Common myeloid progenitor, CD34-positive (primary cell): ENCODE data around the gene XYLB.
A peak's percentile ranks its signal among the peaks of the same experiment; 100 is the strongest.
"Not testable (repeated sequence)": the region's sequence is repeated elsewhere in the genome, so short reads cannot be mapped to it uniquely, and the experiment has no call there.

Experiments
- CTCF ChIA-PET: fragments of 350-600 bp; sonication (Branson Sonifier 250); formaldehyde crosslinking; loops from one replicate; lab custom pipeline; 2021; ENCODE audit warnings: antibody characterized with exemption; lab: Charles Lee
- POLR2A ChIA-PET: fragments of 350-600 bp; sonication (Branson Sonifier 250); formaldehyde crosslinking; loops from one replicate; lab custom pipeline; 2021; ENCODE audit warnings: antibody characterized with exemption; lab: Charles Lee
- DNase-seq, 3 donors: peaks; one replicate each; pipeline versions ENCODE4 v3.0.0 to v3.0.0-alpha.2; 2013
- H3K27ac ChIP-seq, 2 experiments: 1 replicate in 1 of 2; 2 replicates in 1 of 2; pipeline ENCODE4 v1.7.0; 2013; ENCODE audit warnings: inconsistent platforms in 2 of 2, low read length in 2 of 2, mild to moderate bottlenecking in 2 of 2, low read depth in 1 of 2, moderate library complexity in 1 of 2; ENCODE audit not compliant: severe bottlenecking in 2 of 2, insufficient read depth in 1 of 2, poor library complexity in 1 of 2
- H3K27me3 ChIP-seq, 5 experiments: replicated peaks in 2 of 5; 1 replicate in 3 of 5; 2 replicates in 2 of 5; pipeline versions ENCODE4 v1.6.1 to v1.7.0; 2013; ENCODE audit warnings: low read length in 4 of 5, mild to moderate bottlenecking in 2 of 5, moderate library complexity in 2 of 5, inconsistent platforms in 1 of 5; ENCODE audit not compliant: insufficient read depth in 5 of 5, control insufficient read depth in 4 of 5
- H3K36me3 ChIP-seq, 4 experiments: 1 replicate in 2 of 4; 2 replicates in 2 of 4; pipeline versions ENCODE4 v1.6.1 to v1.7.0; 2013; ENCODE audit warnings: low read length in 3 of 4, control low read depth in 1 of 4, mild to moderate bottlenecking in 1 of 4; ENCODE audit not compliant: control insufficient read depth in 4 of 4, insufficient read depth in 4 of 4
- H3K4me1 ChIP-seq, 4 experiments: 1 replicate in 3 of 4; 2 replicates in 1 of 4; pipeline versions ENCODE4 v1.6.1 to v1.7.1; 2013; ENCODE audit warnings: low read length in 3 of 4, mild to moderate bottlenecking in 3 of 4, control low read depth in 1 of 4, inconsistent platforms in 1 of 4, moderate library complexity in 1 of 4; ENCODE audit not compliant: control insufficient read depth in 4 of 4, insufficient read depth in 4 of 4; ENCODE audit errors: control extremely low read depth in 1 of 4
- H3K4me3 ChIP-seq, 7 experiments: 1 replicate in 4 of 7; 2 replicates in 3 of 7; pipeline versions ENCODE4 v1.5.1 to v1.7.0; 2013; ENCODE audit warnings: mild to moderate bottlenecking in 7 of 7, low read length in 6 of 7, moderate library complexity in 6 of 7, inconsistent platforms in 2 of 7, low read depth in 2 of 7, control low read depth in 1 of 7; ENCODE audit not compliant: insufficient read depth in 4 of 7, control insufficient read depth in 1 of 7; ENCODE audit errors: extremely low read depth in 1 of 7
- H3K9me3 ChIP-seq, 5 experiments: 1 replicate in 4 of 5; 2 replicates in 1 of 5; pipeline versions ENCODE4 v1.6.1 to v1.7.1; 2013; ENCODE audit warnings: low read length in 4 of 5, mild to moderate bottlenecking in 2 of 5, inconsistent platforms in 1 of 5, low read depth in 1 of 5, moderate library complexity in 1 of 5; ENCODE audit not compliant: control insufficient read depth in 4 of 5, insufficient read depth in 2 of 5; ENCODE audit errors: control extremely low read depth in 1 of 5
- WGBS: methylation state at CpG from one replicate; pipeline ENCODE4 v1.1.5; 2013; ENCODE audit not compliant: insufficient coverage; 5-methylcytosine and 5-hydroxymethylcytosine counted together

XYLB gene

GRCh38 chr3:38438436-38439069 is 92.0 kb downstream of the XYLB start:
- POLR2A ChIA-PET: interaction anchor here (1.0 kb wide), 1 partner anchor 10 kb away, joined by 4 read pairs; no protein-coding TSS in a partner anchor
- not testable (repeated sequence) for H3K36me3 ChIP-seq, H3K27ac ChIP-seq, H3K4me3 ChIP-seq
- H3K4me1 ChIP-seq: peaks cover 0 to 15% (median 9%) of the 10 kb centered on the region in 4 experiments
- H3K9me3 ChIP-seq: peaks cover 0 to 39% (median 13%) of the 10 kb centered on the region in 5 experiments
- 14% methylated on average over 5 of the region's 5 CpGs for WGBS
- CTCF ChIA-PET: interaction anchor here (1.3 to 2.2 kb wide), 3 partner anchors 10 to 40 kb away, joined by 3 to 6 read pairs (median 5); no protein-coding TSS in a partner anchor
- DNase-seq: peak; percentile 91 to 97 (median 96)
- peaks cover 0 to 33% (median 5%) of the 10 kb centered on the region in 5 experiments for H3K27me3 ChIP-seq

- POLR2A ChIA-PET, H3K9me3 ChIP-seq, H3K4me3 ChIP-seq, CTCF ChIA-PET, H3K36me3 ChIP-seq, H3K4me1 ChIP-seq, DNase-seq, H3K27ac ChIP-seq: not testable (repeated sequence)
- WGBS: 75% methylated on average over 4 of the region's 4 CpGs
- peaks cover 0 to 24% (median 5%) of the 10 kb centered on the region in 5 experiments for H3K27me3 ChIP-seq
These were observed 96.6 kb downstream of the XYLB start for GRCh38 chr3:38443205-38443604.

- H3K36me3 ChIP-seq: no peaks in the 10 kb centered on the region
These were observed 99.6 kb downstream of the XYLB start for GRCh38 chr3:38446085-38446686.

GRCh38 chr3:38446812-38447211 is 100.2 kb downstream of the XYLB start:
- CTCF ChIA-PET: no interaction called here
- Histone ChIP-seq H3K27ac (no peak overlapping the region), H3K9me3 (peaks cover 0 to 9% (median 4%) of the 10 kb centered on the region in 5 experiments), H3K36me3 (no peaks in the 10 kb centered on the region), H3K4me3 (no peak overlapping the region), H3K27me3 (peaks cover 0 to 11% (median 2%) of the 10 kb centered on the region in 5 experiments), H3K4me1 (no peaks in the 10 kb centered on the region)
- POLR2A ChIA-PET: no interaction called here
- no peak for DNase-seq

More at GRCh38 chr3:38446085-38446686, 99.6 kb downstream of the XYLB start:
- 80% methylated on average over 1 of the region's 2 CpGs for WGBS
- Histone ChIP-seq H3K27me3 (peaks cover 0 to 16% (median 5%) of the 10 kb centered on the region in 5 experiments), H3K4me1 (no peaks in the 10 kb centered on the region), H3K4me3 (no peak overlapping the region), H3K27ac (no peak overlapping the region), H3K9me3 (peaks cover 0 to 9% (median 4%) of the 10 kb centered on the region in 5 experiments)
- no peak for DNase-seq
- POLR2A ChIA-PET: no interaction called here
- CTCF ChIA-PET: no interaction called here

GRCh38 chr3:38450853-38451252 is 104.3 kb downstream of the XYLB start:
- Histone ChIP-seq H3K9me3 (peaks cover 0 to 7% (median 4%) of the 10 kb centered on the region in 5 experiments), H3K27ac (no peak overlapping the region), H3K36me3 (no peaks in the 10 kb centered on the region), H3K4me3 (no peak overlapping the region), H3K27me3 (peaks cover 0 to 22% (median 6%) of the 10 kb centered on the region in 5 experiments), H3K4me1 (peaks cover 6 to 25% (median 20%) of the 10 kb centered on the region in 4 experiments)
- CTCF ChIA-PET: interaction anchor here (1.1 kb wide), 1 partner anchor 104 kb away, joined by 4 read pairs; the partner anchor contains the start of gene XYLB
- POLR2A ChIA-PET: no interaction called here
- WGBS: 100% methylated on average over 3 of the region's 3 CpGs
- no peak for DNase-seq

GRCh38 chr3:38453075-38453912 is 106.7 kb downstream of the XYLB start, which contains the start of gene ACVR2B:
ACVR2B (plus strand) TSS chr3:38453890; CDS start chr3:38454323, 433 bp downstream.
- ChIA-PET CTCF (no interaction called here), POLR2A (no interaction called here)
- H3K4me1 ChIP-seq: peaks cover 6 to 28% (median 22%) of the 10 kb centered on the region in 4 experiments
- DNase-seq: peak; percentile 61 to 70 (median 69)
- WGBS: 13% methylated on average over 26 of the region's 48 CpGs
- peaks cover 0 to 28% (median 6%) of the 10 kb centered on the region in 5 experiments for H3K27me3 ChIP-seq
- H3K9me3 ChIP-seq: peaks cover 0 to 6% (median 2%) of the 10 kb centered on the region in 5 experiments
- H3K4me3 ChIP-seq: peak within 1 kb of the TSS; percentile 40 to 93 (median 77)
- H3K36me3 ChIP-seq: no peaks in the 10 kb centered on the region
- H3K27ac ChIP-seq: peak within 1 kb of the TSS in 1 of 2 experiments; percentile 49
